GM21723 (cell line): Measurements from ENCODE around the gene MYCN.

Source experiments
- ATAC-seq: cut with Tn5 transposase; IDR thresholded peaks from one replicate; pipeline ENCODE4 v1.9.1; 2021; ENCODE audit warnings: mild to moderate bottlenecking, moderate library complexity; ENCODE audit not compliant: unreplicated experiment

Gene MYCN

GRCh38 chr2:15930589-15931318 lies 9.6 kb upstream of the MYCN start:
- no peak for ATAC-seq

GRCh38 chr2:15931319-15931890 lies 8.9 kb upstream of the MYCN start:
- ATAC-seq, result no peak

- ATAC-seq, result no peak
These were observed 8.4 kb upstream of the MYCN start for GRCh38 chr2:15931950-15932349.

- no peak for ATAC-seq
These were observed 7.8 kb upstream of the MYCN start for GRCh38 chr2:15932394-15933183.

GRCh38 chr2:15933184-15933845 lies 7.0 kb upstream of the MYCN start:
- no peak for ATAC-seq

- ATAC-seq, result no peak
These were observed 5.9 kb upstream of the MYCN start for GRCh38 chr2:15934291-15934945.

- ATAC-seq, result no peak
These were observed 5.2 kb upstream of the MYCN start for GRCh38 chr2:15935189-15935588.

GRCh38 chr2:15935675-15936074 lies 4.7 kb upstream of the MYCN start:
- no peak for ATAC-seq

- no peak for ATAC-seq
These were observed 3.9 kb upstream of the MYCN start for GRCh38 chr2:15936277-15937104.

GRCh38 chr2:15937105-15937881 lies 3.1 kb upstream of the MYCN start:
- ATAC-seq, result no peak

GRCh38 chr2:15937882-15938802 lies 2.2 kb upstream of the MYCN start:
- no peak for ATAC-seq

GRCh38 chr2:15938803-15939555 lies 1.4 kb upstream of the MYCN start:
- no peak for ATAC-seq

GRCh38 chr2:15939556-15939853 lies 845 bp upstream of the MYCN start:
- ATAC-seq, result peak; percentile 80

GRCh38 chr2:15940661-15941480 lies 521 bp downstream of the MYCN start:
- ATAC-seq, result no peak

- no peak for ATAC-seq
These were observed 1.1 kb downstream of the MYCN start for GRCh38 chr2:15941481-15941850.

- no peak for ATAC-seq
These were observed 1.7 kb downstream of the MYCN start for GRCh38 chr2:15941871-15942710.
